ENCODE data around the gene GTF3C2.

DNA sequence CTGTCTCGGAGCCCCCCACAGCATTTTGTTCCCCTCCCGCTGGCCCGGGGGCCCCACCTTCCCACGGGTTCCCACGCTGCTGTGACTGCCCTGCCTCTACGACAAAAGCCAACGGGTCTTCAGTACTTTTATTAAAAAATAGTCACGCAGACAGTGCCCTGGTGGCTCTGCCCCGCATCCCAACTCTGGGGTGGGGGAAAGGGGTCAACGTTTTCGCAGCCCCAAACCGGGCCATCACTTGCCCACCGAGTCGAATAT, 49.3 kb downstream of the GTF3C2 start:
- TF ChIP-seq POLR2A (IDR thresholded peaks at IDR 0.05; ENCODE audit: low read length) (no peak), GATA1 (IDR thresholded peaks at IDR 0.05; ENCODE audit: low read depth, low read length) (no peak)
